ENCODE data around the gene AKR1C4. TPM values are rescaled to one million over a fixed set of nuclear protein-coding genes. Genes with fewer than 3 reads are reported as not detected.

Gene AKR1C4
- total RNA-seq, 1 experiment from 2014 or later, result not detected

DNA sequence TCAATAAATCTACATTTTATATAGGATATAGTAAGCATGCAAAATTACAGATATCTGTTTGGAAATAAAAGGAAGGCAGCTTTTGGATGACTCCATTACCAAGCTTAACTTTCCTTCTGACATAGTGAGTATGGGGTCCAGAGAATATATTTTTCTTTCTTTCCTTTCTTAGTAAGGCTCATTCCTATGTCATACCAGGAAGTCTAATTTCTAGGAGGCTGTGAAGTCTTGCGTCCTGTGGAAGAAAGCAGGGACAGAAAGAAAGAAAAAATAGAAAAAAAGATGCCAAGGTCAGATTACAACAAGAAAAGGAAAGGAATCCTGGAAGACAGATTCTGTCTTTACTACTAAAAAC lies 48.0 kb upstream of the AKR1C4 start:
- TF ChIP-seq, protein P1, sequence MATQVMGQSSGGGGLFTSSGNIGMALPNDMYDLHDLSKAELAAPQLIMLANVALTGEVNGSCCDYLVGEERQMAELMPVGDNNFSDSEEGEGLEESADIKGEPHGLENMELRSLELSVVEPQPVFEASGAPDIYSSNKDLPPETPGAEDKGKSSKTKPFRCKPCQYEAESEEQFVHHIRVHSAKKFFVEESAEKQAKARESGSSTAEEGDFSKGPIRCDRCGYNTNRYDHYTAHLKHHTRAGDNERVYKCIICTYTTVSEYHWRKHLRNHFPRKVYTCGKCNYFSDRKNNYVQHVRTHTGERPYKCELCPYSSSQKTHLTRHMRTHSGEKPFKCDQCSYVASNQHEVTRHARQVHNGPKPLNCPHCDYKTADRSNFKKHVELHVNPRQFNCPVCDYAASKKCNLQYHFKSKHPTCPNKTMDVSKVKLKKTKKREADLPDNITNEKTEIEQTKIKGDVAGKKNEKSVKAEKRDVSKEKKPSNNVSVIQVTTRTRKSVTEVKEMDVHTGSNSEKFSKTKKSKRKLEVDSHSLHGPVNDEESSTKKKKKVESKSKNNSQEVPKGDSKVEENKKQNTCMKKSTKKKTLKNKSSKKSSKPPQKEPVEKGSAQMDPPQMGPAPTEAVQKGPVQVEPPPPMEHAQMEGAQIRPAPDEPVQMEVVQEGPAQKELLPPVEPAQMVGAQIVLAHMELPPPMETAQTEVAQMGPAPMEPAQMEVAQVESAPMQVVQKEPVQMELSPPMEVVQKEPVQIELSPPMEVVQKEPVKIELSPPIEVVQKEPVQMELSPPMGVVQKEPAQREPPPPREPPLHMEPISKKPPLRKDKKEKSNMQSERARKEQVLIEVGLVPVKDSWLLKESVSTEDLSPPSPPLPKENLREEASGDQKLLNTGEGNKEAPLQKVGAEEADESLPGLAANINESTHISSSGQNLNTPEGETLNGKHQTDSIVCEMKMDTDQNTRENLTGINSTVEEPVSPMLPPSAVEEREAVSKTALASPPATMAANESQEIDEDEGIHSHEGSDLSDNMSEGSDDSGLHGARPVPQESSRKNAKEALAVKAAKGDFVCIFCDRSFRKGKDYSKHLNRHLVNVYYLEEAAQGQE (IDR thresholded peaks at IDR 0.05; ENCODE audit: insufficient read depth in 1 of 2, low read depth in 2 of 2, low read length in 1 of 2), result no peak
- TF ChIP-seq TCF7L2 (IDR thresholded peaks at IDR 0.05; ENCODE audit: low read depth, low read length), result no peak
- TF ChIP-seq, protein P2, sequence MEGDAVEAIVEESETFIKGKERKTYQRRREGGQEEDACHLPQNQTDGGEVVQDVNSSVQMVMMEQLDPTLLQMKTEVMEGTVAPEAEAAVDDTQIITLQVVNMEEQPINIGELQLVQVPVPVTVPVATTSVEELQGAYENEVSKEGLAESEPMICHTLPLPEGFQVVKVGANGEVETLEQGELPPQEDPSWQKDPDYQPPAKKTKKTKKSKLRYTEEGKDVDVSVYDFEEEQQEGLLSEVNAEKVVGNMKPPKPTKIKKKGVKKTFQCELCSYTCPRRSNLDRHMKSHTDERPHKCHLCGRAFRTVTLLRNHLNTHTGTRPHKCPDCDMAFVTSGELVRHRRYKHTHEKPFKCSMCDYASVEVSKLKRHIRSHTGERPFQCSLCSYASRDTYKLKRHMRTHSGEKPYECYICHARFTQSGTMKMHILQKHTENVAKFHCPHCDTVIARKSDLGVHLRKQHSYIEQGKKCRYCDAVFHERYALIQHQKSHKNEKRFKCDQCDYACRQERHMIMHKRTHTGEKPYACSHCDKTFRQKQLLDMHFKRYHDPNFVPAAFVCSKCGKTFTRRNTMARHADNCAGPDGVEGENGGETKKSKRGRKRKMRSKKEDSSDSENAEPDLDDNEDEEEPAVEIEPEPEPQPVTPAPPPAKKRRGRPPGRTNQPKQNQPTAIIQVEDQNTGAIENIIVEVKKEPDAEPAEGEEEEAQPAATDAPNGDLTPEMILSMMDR (IDR thresholded peaks at IDR 0.05), result no peak
- no peak for TF ChIP-seq SIN3A (IDR thresholded peaks at IDR 0.05; ENCODE audit: borderline replicate concordance, insufficient read depth, low read depth, low read length)
- Histone ChIP-seq H3K36me3 (ENCODE audit: control insufficient read depth, insufficient read depth, low read length) (no peaks in the 10 kb centered on the region), H3K4me1 (ENCODE audit: control insufficient read depth, insufficient read depth, low read length) (no peaks in the 10 kb centered on the region), H3K9me3 (ENCODE audit: control insufficient read depth, insufficient read depth, low read depth, low read length) (no peaks in the 10 kb centered on the region), H3K27ac (ENCODE audit: low read length) (no peak overlapping the region), H3K27me3 (ENCODE audit: control insufficient read depth, insufficient read depth, low read length) (no peaks in the 10 kb centered on the region), H3K4me3 (ENCODE audit: low read depth in 2 of 2, low read length in 2 of 2) (no peak overlapping the region)
- no peak for ATAC-seq
- POLR2A ChIA-PET, result no interaction called here
- intact Hi-C loops (cut with micrococcal nuclease; ENCODE audit: unreplicated experiment) (no loop called here), in situ Hi-C loops (cut with HindIII; ENCODE audit: low pct_unique_long_range_greater_than_20kb, low sequenced_read_pairs) (no loop called here)
- DNase-seq (ENCODE audit: low read depth, low spot score), result no peak
- BruUV-seq (replicated peaks), result no TSS peak
- CTCF ChIA-PET, result no interaction called here

DNA sequence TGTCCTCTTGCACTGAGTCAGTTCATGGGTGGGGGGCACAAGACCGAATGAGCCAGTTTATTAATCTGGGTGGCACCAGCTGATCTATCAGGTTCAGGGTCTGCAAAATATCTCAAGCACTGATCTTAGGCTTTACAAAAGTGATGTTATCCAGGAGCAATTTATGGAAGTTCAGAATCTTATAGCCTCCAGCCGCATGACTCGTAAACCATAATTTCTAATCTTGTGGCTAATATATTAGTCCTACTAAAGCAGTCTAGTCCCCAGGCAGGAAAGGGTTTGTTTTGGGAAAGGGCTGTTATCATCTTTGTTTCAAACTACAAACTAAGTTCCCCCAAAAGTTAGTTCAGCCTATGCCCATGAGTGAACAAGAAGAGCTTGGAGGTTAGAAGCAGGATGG lies 45.6 kb upstream of the AKR1C4 start:
- Histone ChIP-seq H3K27me3 (ENCODE audit: control insufficient read depth, insufficient read depth, low read length) (no peaks in the 10 kb centered on the region), H3K27ac (ENCODE audit: low read length) (no peak overlapping the region), H3K4me1 (ENCODE audit: control insufficient read depth, insufficient read depth, low read length) (no peaks in the 10 kb centered on the region), H3K4me3 (ENCODE audit: low read depth in 2 of 2, low read length in 2 of 2) (no peak overlapping the region), H3K9me3 (ENCODE audit: control insufficient read depth, insufficient read depth, low read depth, low read length) (no peaks in the 10 kb centered on the region), H3K36me3 (ENCODE audit: control insufficient read depth, insufficient read depth, low read length) (no peaks in the 10 kb centered on the region)
- DNase-seq (ENCODE audit: low read depth, low spot score) (no peak), ATAC-seq (no peak)
- TF ChIP-seq POLR2AphosphoS5 (IDR thresholded peaks at IDR 0.05; ENCODE audit: low read depth, low read length), result no peak
- TF ChIP-seq, protein P2 (IDR thresholded peaks at IDR 0.05), result no peak
- no peak for TF ChIP-seq SIN3A (IDR thresholded peaks at IDR 0.05; ENCODE audit: borderline replicate concordance, insufficient read depth, low read depth, low read length)
- no peak for TF ChIP-seq TCF7L2 (IDR thresholded peaks at IDR 0.05; ENCODE audit: low read depth, low read length)
- TF ChIP-seq, protein P1 (IDR thresholded peaks at IDR 0.05; ENCODE audit: insufficient read depth in 1 of 2, low read depth in 2 of 2, low read length in 1 of 2), result no peak
- no TSS peak for BruUV-seq (replicated peaks)
- in situ Hi-C loops (cut with HindIII; ENCODE audit: low pct_unique_long_range_greater_than_20kb, low sequenced_read_pairs), result no loop called here
- intact Hi-C loops (cut with micrococcal nuclease; ENCODE audit: unreplicated experiment), result no loop called here
- CTCF ChIA-PET, result no interaction called here
- POLR2A ChIA-PET, result no interaction called here

Measured in Panc1 (cell line).